Loucy (cell line): ENCODE results near the gene MDFI.

Source experiments
- CTCF ChIP-seq: fragments of 200-600 bp; sonication (generic); conservative IDR thresholded peaks from 2 replicates; pipeline ENCODE4 v1.5.1; 2014; ENCODE audit warnings: mild to moderate bottlenecking, antibody characterized with exemption, low read length
- EZH2phosphoT487 ChIP-seq: fragments of 200-600 bp; IDR thresholded peaks from 2 replicates; pipeline ENCODE4 v1.6.1; 2018; ENCODE audit warnings: antibody characterized with exemption, mild to moderate bottlenecking, moderate library complexity, borderline replicate concordance

- TF ChIP-seq EZH2phosphoT487 (no peak), CTCF (no peak)
Measured at GRCh38 chr6:41641352-41641925, 3.2 kb downstream of the MDFI start.
